ENCODE data around the gene HMGN2.

DNA sequence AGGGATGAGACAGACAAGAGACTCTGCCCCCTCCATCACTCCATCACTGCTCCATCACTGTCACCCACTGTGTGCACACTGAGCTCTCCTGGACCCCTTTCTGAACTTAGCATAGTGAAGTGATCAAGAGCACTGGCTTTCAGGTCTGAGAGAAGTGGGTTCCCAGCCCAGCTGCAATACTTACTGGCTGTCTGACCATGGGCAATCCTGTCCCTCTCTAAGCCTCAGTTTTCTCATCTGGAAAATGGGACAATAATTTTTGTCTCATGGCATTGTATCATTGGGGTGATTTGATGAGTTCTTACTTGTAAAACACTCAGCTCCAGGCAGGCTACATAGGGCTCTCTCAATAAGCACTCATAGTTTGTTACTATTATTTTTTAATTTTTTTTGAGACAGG is 49.8 kb downstream of the HMGN2 start:
- TF ChIP-seq, protein P1, sequence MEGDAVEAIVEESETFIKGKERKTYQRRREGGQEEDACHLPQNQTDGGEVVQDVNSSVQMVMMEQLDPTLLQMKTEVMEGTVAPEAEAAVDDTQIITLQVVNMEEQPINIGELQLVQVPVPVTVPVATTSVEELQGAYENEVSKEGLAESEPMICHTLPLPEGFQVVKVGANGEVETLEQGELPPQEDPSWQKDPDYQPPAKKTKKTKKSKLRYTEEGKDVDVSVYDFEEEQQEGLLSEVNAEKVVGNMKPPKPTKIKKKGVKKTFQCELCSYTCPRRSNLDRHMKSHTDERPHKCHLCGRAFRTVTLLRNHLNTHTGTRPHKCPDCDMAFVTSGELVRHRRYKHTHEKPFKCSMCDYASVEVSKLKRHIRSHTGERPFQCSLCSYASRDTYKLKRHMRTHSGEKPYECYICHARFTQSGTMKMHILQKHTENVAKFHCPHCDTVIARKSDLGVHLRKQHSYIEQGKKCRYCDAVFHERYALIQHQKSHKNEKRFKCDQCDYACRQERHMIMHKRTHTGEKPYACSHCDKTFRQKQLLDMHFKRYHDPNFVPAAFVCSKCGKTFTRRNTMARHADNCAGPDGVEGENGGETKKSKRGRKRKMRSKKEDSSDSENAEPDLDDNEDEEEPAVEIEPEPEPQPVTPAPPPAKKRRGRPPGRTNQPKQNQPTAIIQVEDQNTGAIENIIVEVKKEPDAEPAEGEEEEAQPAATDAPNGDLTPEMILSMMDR (IDR thresholded peaks at IDR 0.05): no peak
- TF ChIP-seq, protein P2, sequence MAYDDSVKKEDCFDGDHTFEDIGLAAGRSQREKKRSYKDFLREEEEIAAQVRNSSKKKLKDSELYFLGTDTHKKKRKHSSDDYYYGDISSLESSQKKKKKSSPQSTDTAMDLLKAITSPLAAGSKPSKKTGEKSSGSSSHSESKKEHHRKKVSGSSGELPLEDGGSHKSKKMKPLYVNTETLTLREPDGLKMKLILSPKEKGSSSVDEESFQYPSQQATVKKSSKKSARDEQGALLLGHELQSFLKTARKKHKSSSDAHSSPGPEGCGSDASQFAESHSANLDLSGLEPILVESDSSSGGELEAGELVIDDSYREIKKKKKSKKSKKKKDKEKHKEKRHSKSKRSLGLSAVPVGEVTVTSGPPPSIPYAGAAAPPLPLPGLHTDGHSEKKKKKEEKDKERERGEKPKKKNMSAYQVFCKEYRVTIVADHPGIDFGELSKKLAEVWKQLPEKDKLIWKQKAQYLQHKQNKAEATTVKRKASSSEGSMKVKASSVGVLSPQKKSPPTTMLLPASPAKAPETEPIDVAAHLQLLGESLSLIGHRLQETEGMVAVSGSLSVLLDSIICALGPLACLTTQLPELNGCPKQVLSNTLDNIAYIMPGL (CRISPR knock-in tag; IDR thresholded peaks at IDR 0.05): no peak
- TF ChIP-seq JUN (CRISPR knock-in tag; IDR thresholded peaks at IDR 0.05): no peak
- TF ChIP-seq, protein P3, sequence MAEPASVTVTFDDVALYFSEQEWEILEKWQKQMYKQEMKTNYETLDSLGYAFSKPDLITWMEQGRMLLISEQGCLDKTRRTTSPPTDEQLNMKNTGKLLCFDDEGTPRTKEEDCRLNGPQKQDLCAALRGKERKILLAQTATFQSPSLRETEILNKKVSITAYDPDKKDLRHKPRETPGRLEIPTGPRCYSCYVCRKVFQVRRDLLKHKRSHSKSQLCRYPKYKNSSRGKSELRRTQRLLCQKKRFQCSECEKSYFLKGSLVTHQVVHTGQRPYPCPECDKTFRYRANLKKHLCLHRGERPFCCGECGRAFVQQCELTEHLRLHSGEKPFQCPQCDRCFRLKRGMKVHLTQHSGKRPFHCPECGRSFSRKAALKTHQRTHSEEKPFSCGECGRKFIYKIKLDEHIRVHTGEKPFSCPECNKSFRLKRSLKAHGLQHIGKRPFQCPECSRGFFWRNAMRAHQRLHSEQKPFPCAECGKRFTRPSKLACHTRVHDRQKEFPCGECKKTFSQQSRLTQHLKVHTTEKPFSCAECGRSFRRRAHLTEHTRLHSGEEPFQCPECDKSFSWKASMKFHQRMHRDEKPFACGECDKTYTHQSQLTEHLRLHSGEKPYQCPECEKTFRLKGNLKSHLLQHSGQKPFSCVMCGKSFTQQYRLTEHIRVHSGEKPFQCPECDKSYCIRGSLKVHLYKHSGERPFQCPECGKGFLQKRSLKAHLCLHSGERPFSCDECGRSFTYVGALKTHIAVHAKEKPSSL (CRISPR knock-in tag; conservative IDR thresholded peaks at IDR 0.05): no peak
- TF ChIP-seq ETV6 (CRISPR knock-in tag; IDR thresholded peaks at IDR 0.05): no peak
- TF ChIP-seq JAZF1 (CRISPR knock-in tag; IDR thresholded peaks at IDR 0.05): no peak
- TF ChIP-seq, protein P4, sequence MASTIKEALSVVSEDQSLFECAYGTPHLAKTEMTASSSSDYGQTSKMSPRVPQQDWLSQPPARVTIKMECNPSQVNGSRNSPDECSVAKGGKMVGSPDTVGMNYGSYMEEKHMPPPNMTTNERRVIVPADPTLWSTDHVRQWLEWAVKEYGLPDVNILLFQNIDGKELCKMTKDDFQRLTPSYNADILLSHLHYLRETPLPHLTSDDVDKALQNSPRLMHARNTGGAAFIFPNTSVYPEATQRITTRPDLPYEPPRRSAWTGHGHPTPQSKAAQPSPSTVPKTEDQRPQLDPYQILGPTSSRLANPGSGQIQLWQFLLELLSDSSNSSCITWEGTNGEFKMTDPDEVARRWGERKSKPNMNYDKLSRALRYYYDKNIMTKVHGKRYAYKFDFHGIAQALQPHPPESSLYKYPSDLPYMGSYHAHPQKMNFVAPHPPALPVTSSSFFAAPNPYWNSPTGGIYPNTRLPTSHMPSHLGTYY (CRISPR knock-in tag; IDR thresholded peaks at IDR 0.05): no peak
- TF ChIP-seq, protein P5, sequence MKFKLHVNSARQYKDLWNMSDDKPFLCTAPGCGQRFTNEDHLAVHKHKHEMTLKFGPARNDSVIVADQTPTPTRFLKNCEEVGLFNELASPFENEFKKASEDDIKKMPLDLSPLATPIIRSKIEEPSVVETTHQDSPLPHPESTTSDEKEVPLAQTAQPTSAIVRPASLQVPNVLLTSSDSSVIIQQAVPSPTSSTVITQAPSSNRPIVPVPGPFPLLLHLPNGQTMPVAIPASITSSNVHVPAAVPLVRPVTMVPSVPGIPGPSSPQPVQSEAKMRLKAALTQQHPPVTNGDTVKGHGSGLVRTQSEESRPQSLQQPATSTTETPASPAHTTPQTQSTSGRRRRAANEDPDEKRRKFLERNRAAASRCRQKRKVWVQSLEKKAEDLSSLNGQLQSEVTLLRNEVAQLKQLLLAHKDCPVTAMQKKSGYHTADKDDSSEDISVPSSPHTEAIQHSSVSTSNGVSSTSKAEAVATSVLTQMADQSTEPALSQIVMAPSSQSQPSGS (CRISPR knock-in tag; IDR thresholded peaks at IDR 0.05; ENCODE audit: borderline replicate concordance, low read depth): no peak
- no peak for TF ChIP-seq TP53 (CRISPR knock-in tag; IDR thresholded peaks at IDR 0.05)
- TF ChIP-seq, protein P6, sequence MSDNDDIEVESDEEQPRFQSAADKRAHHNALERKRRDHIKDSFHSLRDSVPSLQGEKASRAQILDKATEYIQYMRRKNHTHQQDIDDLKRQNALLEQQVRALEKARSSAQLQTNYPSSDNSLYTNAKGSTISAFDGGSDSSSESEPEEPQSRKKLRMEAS (CRISPR knock-in tag; IDR thresholded peaks at IDR 0.05): no peak
- TF ChIP-seq ZNF138 (CRISPR knock-in tag; conservative IDR thresholded peaks at IDR 0.05): no peak
- TF ChIP-seq, protein P7, sequence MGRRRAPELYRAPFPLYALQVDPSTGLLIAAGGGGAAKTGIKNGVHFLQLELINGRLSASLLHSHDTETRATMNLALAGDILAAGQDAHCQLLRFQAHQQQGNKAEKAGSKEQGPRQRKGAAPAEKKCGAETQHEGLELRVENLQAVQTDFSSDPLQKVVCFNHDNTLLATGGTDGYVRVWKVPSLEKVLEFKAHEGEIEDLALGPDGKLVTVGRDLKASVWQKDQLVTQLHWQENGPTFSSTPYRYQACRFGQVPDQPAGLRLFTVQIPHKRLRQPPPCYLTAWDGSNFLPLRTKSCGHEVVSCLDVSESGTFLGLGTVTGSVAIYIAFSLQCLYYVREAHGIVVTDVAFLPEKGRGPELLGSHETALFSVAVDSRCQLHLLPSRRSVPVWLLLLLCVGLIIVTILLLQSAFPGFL (CRISPR knock-in tag; IDR thresholded peaks at IDR 0.05; ENCODE audit: borderline replicate concordance): no peak
- no peak for TF ChIP-seq HMGA2 (CRISPR knock-in tag; IDR thresholded peaks at IDR 0.05)

All from WTC11 (cell line).